ENCODE data around the gene SLC12A5.
"Not testable (repeated sequence)": the region's sequence is repeated elsewhere in the genome, so short reads cannot be mapped to it uniquely, and the experiment has no call there.

The SLC12A5 gene

DNA sequence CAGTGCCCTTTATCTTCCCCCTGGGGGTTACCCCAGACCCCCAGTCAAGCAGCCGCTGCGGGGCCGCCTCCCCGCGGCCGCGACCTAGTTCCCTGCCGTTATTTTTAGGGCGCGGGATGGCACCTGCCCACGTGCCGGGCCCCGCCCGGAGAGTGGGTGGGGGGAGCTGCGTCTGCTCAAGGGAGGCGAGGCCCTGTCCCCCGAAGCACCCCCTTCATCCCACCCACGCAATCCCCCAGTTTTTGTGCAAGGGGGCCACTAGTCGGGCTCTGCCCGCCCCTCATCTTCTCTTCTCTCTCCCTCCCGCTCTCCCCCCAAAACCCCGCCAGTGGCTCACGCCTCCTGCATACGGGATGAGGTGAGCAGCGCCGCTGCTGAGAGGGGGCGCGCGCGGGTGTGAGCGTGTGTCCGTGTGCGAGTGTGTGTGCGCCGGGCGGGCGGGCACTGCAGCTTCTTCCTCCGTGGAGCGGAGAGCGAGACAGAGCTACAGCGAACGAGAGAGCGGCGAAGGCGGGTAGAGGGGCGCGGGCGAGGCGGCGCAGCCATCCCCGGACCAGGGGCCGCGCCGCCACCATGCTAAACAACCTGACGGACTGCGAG, at the start of gene SLC12A5:
TSS of gene SLC12A5 (plus strand) at position 444 of the 600 bp plus-strand sequence. CDS start at position 574, 130 bp downstream.
- no peak for DNase-seq (ENCODE audit: low read depth in 2 of 2)

GRCh38 chr20:45981261-45981660, 47.8 kb upstream of the SLC12A5 start:
- no peak for DNase-seq (ENCODE audit: low read depth in 2 of 2)

DNA sequence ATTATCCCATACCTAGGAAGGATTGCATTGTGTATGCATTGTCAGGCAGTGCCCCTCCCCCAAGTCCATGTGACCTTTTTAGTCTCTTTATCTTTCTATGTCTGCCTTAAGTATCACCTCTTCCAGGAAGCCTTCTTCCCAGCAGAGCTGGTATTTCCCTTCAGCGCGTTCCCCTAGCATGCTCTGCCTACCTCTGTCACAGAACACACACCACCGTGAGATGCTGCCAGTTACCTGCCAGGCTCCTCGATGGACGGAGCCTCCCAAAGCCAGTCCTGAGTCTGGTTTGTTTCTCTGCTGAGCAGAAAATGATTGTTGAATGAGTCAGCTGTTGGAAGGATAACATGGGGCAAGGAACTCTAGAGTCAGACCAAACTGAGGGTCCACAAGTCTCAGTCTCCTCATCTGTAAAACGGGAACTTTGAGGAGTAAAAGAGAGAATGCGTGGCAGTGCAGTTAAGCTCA, 45.7 kb upstream of the SLC12A5 start:
- no peak for DNase-seq (ENCODE audit: low read depth in 2 of 2)

GRCh38 chr20:45985573-45985972, 43.4 kb upstream of the SLC12A5 start:
- no peak for DNase-seq (ENCODE audit: low read depth in 2 of 2)

- peak; percentile 72 for DNase-seq (ENCODE audit: low read depth in 2 of 2)
These were observed 41.8 kb upstream of the SLC12A5 start for GRCh38 chr20:45987108-45987780.

GRCh38 chr20:45988830-45989229, 40.2 kb upstream of the SLC12A5 start:
- DNase-seq (ENCODE audit: low read depth in 2 of 2), result not testable (repeated sequence)

- DNase-seq (ENCODE audit: low read depth in 2 of 2), result no peak
These were observed 37.4 kb upstream of the SLC12A5 start for GRCh38 chr20:45991616-45992015.

GRCh38 chr20:45993197-45993951, 35.6 kb upstream of the SLC12A5 start:
- no peak for DNase-seq (ENCODE audit: low read depth in 2 of 2)

DNA sequence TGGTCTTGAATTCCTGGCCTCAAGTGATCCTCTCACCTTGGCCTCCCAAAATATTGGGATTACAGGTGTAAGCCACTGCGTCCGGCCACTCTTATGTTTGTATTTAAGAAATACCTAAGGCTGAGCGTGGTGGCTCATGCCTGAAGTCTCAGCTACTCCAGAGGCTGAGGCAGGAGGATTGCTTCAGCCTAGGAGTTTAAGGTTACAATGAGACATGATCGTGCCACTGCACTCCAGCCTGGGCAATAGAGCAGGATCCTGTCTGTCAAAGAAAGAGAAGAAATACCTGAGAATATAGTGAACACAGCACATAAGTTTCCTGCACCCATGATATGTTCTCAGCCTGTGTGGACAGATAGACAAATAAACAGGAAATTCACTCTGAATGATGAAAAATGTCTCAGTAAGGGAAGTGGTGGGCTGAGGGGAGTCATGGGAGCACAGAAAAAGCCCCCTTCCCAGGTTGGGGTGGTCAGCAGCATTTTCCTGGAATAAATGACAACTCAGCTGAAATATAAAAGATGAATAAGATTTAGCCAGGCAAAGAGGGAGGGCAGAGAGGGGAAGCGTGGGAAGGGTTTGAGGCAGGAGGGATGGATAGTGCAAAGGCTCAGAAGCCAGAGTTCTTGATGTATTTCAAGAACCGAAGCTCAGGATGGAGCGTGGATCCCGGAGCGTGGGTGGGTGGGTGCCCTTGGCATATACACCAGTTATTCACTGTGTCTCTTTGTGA, 34.1 kb upstream of the SLC12A5 start:
- no peak for DNase-seq (ENCODE audit: low read depth in 2 of 2)

DNA sequence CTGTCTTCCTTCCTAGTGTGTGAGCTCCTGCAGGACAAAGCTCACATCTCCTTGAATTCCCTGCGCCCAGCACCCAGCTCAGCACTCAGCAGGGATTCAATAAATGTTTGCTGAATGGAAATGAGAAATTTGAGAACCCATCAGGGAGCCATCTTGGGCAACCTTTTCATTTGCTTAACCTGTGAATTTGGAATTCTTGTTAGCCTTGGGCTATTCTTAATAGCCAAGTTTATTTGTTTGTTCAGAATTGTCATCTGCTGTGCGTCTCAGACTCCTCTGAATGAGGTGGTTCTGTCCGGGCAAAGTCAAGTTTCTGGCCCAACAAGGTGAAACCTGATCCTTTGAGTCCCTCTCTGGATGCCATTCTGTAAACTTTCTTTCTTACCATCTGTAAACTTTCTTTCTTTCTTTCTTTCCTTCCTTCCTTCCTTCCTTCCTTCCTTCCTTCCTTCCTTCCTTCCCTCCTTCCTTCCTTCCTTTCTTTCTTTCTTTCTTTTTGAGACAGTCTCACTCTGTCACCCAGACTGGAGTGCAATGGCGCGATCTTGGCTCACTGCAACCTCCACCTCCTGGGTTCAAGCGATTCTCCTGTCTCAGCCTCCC, 33.4 kb upstream of the SLC12A5 start:
- not testable (repeated sequence) for DNase-seq (ENCODE audit: low read depth in 2 of 2)

DNA sequence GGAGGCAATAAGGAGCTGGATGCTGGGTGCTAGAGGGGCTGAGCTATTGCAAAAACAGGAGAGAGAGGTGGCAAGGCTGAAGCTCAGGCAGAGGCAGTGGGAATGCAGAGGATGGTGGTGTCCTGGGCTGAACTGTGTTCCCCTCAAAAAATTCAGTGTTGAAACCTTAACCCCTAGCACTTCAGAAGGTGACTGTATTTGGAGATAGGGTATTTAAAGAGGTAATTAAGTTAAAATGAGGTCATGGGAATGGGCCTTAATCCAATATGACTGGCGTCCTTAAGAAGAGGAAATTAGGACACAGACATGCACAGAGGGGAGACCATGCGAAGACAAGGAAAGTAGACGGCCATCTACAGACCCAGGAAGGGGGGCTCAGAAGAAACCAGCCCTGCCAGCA, 31.8 kb upstream of the SLC12A5 start:
- no peak for DNase-seq (ENCODE audit: low read depth in 2 of 2)

DNA sequence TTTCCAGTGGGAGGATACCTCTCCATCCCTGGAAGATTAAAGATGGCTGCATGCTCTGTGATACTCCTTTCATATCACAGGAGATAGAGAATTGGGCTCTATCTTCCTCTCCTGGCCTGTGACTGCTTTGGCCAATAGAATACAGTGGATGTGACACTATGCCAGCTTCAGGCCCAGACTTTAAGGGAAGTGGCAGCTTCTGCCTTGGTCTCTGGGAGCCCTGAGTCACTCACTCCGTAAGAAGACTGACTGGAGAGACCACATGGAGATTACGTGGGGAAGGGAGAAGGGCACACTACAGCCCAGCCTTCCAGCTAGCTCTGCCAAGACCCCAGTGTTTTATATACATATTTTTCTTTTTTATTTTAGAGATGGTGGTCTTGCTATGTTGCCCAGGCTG, 30.7 kb upstream of the SLC12A5 start:
- no peak for DNase-seq (ENCODE audit: low read depth in 2 of 2)

GRCh38 chr20:45998761-45999160, 30.3 kb upstream of the SLC12A5 start:
- DNase-seq (ENCODE audit: low read depth in 2 of 2), result no peak

GRCh38 chr20:45999557-46000261, 29.3 kb upstream of the SLC12A5 start:
- DNase-seq (ENCODE audit: low read depth in 2 of 2), result no peak

DNA sequence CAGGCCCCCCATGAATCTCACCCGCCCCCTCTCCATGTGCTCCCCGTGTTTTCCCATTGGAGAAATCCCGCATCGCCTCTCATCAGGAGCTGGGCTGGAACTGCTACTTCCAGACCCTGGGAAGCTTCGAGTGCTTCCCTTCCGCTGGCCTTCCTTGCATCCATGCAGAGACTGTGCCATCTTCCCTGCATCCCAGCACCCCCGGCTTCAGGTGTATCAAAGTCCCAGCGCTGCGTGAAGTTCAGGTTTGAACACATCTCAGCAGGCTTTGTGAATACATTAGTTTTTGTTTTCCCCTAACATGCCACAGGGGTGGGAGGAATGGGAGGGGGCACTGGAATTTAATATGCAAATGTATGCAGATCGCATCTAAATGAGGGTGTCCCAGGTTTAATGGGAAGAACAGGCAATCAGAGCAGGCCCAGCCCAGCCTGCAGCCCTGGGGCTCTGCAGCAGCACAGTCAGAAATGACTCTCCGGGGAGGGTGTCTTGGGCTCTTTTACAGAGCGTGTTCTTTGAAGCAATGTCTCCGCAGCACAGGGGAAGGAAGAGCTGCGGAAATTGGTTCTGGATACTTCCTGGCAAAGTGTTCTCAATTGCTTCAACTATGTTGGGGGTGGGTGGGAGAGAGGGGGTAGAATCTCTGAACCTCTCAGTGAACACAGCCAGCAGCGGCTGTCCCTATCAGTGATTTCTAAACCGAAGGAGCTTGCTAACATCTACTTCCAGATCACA, 28.6 kb upstream of the SLC12A5 start:
- DNase-seq (ENCODE audit: low read depth in 2 of 2), result no peak

- DNase-seq (ENCODE audit: low read depth in 2 of 2), result no peak
These were observed 27.5 kb upstream of the SLC12A5 start for GRCh38 chr20:46001498-46001897.

DNA sequence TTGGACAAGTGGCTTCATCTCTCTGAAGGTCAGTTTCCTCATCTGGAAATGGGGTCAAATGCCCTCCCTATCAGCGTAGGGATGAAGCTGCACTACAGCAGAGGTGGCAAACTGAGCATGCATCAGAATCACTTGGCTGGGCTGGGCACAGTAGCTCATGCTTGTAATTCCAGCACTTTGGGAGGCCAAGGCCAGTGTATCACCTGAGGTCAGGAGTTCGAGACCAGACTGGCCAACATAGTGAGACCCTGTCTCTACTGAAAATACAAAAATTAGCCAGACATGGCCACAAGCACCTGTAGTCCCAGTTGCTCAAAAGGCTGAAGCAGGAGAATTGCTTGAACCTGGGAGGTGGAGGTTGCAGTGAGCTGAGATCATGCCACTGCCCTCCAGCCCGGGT, 27.0 kb upstream of the SLC12A5 start:
- no peak for DNase-seq (ENCODE audit: low read depth in 2 of 2)

- DNase-seq (ENCODE audit: low read depth in 2 of 2), result no peak
These were observed 24.8 kb upstream of the SLC12A5 start for GRCh38 chr20:46004187-46004586.

GRCh38 chr20:46004889-46005473, 24.0 kb upstream of the SLC12A5 start:
- DNase-seq (ENCODE audit: low read depth in 2 of 2), result no peak

All from activated CD4-positive, alpha-beta T cell treated with anti-CD3 and anti-CD28 coated beads for 24 hours (primary cell).